Activated CD4-positive, CD25-positive, alpha-beta regulatory T cell treated with anti-CD3 and anti-CD28 coated beads, Interleukin-2, amount 50 U/mL, for 72 hours (primary cell): ENCODE measurements around the gene OGA.

Experiments used
- DNase-seq: peaks from one replicate; pipeline ENCODE4 v3.0.0; 2021

OGA gene

DNA sequence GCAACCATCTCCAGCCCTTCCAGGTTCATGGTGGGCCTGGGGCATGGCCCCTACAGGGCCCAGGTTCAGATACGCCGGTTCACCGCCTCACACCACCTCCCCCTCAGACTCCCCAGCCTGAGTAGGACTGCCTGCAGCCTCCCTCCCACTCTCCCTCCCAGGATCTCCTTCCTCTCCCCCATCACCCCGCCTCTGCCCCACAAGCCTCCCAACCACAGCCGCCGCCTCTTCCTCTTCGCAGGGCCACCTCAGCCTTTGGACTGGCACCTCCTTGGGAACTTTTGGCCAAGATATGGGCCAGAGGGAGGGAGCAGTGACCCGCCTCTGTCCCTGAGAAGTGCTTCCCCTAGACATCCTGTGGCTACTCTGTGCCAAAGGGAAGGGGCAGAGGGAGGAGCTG lies 16.1 kb upstream of the OGA start:
- no peak for DNase-seq

DNA sequence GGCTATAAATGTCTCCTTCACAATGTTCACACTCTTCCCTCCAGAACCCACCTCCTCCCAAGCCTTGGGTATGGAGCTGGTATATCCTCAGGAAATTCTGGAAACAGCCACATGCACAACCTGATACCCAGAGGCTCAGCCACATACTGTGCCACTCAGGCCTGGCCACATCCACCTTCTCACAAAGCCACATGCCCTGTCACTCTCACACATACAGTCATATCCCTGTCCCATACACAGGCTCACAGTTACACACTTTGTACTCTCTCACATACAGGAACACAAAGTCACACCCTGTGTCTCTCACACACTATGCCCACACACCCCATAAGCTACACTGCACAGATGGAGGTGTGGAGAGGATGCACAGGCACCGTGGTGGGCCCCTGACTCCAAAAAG lies 15.2 kb upstream of the OGA start:
- DNase-seq, result no peak

DNA sequence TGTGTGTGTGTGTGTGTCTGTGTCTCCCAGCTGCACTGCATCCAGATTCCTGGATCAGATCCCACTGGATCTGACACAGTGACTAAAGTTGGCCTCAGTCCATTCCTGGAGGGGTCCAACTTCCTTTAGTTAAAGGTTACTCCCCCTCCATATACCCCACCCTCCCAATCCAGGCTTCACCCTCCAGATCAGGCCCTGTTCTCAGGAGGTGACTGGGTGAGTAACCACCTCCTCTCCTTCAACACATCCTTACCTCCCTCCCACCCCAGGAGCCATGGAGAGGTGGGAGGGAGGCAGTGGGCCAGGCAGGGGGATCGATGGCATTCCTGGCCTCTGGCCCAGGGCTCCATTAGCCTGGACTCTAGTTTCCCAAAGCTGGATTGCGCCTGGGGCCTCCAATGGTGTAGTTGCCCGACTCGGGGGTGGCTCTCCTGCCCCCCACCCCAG lies 14.1 kb upstream of the OGA start:
- DNase-seq, result no peak

DNA sequence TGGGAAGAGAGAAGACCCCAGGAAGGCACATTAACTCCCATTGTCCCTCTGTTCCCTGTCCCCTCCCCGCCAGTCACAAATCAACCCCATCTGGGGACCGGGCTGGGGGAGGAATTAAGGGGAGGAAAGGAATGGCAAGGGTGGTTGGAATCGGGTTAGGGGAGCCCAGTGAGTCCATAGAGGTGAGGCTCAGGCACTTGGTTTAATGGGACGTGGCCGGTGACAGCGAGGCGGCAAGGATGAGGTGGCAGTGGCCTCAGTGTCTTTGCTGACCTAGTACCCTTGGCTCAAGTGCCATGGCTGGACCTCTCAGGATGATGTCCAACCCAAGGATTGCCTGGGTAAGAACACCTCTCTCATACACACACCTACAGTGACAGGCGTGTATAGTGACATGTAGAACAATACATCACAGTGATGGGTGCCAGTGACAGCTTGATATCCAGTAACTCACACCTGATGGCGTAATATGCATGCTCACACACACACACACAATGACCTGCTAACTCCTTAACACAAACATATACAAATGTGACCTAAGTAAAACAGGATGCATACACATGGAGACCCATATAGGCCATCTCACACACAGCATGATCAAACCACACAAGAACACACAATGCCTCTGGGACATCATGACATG lies 13.0 kb upstream of the OGA start:
- no peak for DNase-seq

DNA sequence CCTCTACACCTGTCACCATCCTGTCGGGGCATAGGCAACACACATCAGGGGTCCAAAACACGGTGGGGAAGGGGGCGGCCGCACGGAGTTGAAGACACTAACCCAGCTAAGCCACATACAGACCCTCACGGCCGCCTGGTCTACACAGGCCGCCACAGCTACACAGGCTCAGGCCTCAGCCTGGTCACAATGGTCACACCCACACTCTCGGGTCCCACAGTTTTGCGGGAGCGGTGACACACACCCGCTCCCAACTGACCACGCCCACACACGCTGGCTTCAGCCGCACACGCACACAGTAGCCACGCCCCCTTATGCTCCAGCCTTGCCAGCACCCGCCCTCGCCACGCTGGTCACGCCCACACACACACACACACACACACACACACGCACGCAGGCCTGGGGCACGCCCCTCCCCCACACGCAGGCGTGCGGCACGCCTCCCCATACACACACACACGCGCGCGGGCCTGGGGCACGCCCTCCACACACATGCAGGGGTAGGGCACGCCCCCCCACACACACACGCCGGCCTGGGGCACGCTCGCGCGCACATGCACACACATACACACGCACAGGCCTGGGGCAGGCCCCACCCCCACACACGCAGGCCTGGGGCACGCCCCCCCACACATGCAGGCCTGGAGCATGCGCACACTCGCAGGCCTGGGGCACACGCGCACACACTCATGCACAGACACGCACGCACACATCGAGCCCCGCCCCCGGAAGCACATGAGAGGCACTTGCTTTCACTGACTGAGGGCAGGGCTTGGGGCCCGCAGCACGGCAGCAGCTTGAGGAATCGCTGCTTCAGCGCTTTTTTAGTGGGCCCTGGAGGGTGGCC lies 12.3 kb upstream of the OGA start:
- peak; percentile 87 for DNase-seq

DNA sequence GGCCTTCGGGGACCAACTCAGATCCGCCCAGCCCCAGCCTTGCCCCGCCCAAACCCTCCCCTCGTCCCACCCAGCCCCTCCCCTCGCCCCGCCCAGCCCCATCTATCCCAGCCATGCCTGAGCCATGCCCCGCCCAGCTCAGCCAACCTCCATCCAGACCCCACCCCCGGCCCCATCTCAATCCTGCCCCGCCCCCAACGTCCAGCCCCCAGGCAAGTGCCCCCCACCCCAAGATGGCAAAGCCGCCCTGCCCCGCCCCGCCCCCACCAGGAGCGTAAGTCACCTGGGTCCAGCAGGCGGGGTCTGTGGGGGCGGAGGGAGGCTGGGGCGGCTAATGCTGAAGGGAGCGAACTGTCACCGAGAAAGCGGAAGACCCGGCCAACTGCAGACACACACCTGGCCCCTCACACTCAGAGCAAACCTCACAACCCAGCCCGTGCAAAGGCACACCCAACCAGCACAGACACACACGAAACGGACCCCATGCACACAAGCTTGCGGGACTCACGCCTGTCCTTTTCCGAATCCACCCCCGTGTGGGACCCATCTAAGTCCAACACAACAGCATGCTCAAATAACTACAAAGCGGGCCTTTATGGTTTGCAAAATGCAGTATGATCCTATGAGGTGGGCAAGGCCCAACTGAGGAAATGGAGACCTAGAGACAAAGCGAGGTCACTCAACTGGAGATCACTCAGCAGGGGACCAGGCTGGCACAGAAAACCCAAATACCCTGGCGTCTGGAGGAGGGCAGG lies 11.5 kb upstream of the OGA start:
- peak; percentile 59 for DNase-seq

DNA sequence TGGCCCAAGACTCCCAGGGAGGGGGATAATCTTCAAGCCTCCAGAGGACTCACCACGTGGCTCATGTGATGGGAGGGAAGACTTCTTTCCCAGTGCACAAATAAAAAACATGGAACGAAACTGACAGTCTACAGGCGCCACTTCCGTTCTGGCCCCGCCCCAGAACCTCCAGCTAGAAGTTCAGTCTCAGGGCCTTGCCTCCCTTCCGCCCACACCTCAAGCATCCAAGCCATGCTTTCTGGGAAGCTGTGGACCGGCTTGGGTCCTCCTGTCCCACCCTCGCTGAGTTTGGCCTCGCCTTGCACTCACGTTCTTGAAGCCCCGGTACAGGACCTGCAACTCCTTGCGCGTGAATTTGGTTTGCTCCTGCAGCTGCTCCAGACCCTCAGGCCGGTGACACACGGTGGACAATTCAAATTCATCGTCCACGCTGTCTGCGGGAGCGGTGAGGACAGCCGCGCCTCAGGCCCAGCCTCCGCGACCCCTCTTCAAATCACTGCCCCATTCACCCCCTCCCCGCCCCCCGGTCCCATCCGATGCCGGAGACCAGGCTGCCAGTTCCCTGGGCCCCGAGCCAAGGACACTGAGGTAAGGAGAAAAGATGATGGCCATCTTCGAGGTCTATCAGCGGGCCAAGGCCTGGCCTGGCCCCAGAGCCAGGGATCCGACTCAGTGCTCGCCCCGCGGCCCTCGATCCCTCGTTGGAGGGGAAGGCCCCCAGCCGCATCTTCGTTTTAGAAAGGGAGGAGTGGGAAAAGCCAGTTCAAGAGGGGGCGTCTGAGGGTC lies 10.7 kb upstream of the OGA start:
- no peak for DNase-seq

DNA sequence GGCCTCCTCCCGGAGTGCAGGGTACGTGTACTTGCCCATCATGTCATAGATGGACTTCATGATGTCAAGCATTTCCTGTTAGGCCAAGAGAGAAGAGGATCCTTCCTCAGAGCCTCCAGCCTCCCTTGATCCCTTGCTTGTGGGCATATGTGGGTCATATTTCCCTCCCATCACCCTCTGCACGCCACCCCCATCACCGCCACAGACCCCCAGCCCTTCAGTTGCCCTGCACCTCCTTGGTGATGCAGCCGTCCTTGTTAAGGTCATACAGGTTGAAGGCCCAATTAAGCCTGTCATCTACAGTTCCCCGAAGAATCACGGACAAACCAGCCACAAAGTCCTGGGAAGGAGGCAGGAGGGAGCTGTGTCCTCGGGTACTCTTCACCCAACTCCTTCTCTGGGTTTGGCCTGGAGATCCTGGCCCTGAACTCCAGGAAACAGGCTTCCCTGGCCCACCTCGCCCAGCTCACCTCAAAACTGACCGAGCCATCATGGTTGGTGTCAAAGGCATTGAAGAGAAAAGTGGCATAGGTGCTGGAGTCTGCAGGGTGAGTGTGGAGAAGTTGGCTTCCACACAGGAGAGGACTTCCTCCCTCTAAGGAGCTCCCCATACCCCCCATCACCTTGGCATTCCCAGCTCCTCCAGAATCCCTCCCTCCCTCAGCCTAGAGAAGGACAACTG lies 9.8 kb upstream of the OGA start:
- DNase-seq, result no peak

DNA sequence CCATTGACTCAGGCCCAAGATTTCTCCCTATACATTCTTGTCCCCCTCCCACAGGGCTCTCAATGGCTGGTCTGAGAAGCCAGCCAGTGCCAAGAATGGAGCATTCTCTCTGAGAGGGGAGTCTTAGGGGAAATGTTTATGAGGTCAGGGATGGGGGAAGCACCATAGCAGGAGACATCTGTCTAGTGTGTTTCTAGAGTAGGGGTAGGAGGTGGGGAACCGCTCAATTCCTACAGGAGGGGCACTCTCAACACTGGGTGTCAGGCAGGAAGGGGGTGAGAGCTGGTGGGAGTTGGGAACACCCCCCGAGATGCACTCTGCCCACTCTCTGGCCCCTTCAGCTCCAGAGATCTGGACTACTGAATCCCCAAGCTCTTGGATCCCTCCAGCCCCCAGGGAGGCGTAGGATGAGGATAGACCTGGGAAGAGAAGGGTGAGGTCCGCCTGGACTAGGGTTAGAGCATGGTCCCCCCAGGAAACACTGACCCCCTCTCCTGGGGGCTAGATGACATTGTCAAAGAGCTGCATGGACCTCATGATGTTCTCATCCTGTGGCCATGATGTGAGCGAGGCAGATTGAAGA lies 8.7 kb upstream of the OGA start:
- no peak for DNase-seq

DNA sequence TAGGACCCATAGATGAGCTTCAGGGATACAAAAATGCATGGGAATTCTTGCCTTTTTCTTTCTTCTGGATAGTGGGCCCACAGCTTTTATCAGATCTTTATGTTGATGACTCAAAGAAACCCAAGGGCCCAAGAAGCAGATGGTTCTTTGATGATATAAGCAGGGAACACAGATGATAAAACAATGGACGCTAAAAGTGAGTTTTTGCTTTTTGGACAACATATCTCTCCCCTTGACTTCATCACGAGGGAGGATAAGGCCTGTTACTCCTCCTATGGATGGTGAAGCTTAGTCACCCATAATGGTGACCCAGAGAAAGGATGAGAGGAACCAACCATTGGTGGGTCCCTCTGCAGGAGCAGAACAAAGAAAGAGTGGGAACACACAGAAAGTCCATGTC lies 6.5 kb upstream of the OGA start:
- no peak for DNase-seq

DNA sequence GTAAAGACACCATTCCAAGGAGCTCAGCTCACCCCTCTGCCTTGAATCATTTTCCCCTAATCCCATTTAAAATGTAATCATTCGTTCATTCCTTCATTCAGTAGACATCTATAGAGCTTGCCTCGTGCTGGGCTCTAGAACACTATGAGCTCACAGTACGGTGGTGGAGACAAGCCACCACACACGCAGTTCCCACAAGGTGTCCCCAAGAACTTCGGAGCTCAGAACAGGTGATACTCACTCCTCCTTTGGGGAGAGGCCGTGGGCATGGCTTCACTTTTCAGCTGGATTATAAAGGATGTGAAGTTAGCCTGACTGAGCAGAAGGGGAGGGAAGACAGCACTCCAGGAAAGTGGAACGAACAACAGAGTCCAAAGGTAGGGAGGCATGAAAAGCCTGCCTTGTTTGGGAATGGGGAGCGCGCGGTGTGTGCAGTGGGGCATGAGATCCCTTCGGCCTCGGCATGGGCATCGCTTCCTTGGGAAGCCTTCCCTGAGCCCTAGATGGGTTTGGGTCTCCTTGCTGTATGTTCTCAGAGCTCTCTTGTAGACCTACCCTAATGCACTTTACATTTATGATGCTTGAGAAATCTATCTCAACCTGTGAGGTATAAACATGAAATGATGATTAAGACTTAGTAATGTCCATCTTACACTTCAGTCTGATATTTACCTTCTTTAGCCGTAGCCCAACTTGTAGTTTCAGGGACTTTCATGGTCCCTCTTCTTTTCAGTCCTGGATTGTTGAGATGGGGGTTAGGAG lies 809 bp upstream of the OGA start:
- no peak for DNase-seq

DNA sequence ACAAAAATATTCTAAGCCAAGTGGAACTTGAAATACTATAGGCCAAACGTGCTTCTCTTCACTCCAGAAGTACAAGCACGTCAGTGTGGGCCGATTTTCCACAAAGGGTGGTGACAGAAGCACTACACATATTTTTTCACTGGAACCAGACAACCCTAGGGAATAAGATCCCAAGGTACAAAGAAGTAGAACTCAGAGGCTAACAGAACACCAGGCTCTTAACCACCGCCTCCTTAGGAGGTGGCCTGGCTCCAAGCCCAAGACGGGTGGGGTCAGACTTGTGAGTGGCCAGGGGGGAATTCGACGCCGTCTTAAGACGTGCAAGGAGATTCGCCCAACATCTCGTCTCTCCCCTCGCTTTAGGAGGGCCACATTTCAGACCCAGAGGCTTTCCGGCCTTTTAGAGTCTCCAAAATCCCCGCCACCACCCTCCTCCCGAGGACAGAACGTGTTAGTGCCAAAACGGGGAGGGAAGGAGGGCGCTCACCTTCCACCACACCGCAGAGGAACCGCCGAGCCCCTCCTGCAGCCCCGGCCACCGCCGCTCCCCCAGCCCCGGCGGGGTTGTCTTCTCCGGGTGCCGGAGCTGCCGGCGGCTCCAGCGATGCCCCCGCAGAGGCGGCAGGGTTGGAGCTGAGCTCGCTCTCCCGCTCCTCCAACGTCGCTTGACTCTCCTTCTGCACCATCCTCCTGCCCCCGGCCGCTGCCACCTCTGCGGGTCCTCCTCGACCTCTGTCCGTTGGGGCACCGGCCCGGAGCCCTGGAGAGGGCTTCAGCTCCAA lies 716 bp downstream of the OGA start:
- no peak for DNase-seq

DNA sequence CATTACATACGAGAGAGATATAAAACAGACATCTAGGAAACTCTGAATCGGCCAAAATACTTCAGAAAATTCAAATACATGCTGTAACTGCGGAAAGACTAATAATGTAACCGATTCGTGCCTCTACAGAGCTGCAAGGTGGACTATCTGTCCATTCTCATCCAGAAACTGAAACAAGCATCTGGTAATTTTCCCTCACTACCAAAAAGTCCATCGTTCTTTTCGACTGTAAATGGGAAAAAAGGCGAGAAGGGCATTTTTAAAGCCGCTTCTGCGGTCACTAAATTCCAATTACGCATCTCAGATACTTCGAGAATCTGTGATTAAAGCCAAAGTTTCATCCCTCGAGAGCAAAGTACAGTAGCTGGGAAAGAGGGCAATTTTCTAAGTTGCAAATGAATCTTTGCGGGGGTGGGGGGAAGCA lies 1.3 kb downstream of the OGA start:
- no peak for DNase-seq

DNA sequence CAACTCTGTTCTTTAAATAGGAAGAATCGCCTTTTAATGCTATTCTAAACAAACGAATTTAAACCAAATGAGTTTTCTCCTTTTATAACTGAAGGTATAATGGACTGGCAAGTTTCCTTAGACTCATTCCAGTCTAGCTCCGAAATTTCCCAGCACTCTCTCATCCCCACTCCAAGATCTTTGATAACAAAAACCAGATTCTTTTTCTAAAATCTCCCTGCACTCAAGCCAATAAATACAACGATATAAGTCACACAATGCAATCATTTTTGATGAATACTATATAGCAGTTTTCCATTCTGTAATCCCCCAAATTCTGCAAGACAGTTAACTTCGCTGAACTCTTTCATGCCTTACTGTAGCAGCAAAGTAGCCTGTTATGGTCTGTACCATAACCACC lies 1.9 kb downstream of the OGA start:
- DNase-seq, result no peak

DNA sequence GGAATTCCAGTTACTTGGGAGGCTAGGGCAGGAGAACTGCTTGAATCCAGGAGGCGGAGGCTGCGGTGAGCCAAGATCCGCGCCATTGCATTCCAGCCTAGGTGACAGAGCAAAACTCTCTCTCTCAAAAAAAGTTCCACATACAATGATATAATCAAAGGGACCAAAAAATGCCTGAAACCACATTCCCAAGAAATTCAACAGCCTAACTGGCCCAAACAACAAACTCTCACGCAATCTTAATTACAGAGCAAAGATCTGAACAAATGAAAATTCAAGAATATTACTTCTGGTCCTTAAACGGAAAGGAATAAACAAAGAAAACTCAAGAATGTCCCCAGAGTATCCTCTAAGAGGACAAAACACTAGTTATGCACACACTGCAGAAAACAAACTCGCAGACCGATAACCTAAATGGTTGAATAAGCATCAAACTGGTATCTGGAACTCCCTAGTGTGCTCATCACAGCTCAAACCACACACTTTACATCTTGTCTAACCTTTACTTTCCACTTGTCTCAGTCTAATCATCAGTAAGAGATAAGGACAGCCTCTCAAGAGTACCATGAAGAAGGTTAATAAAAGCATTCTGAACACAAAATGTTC lies 3.7 kb downstream of the OGA start:
- DNase-seq, result no peak

DNA sequence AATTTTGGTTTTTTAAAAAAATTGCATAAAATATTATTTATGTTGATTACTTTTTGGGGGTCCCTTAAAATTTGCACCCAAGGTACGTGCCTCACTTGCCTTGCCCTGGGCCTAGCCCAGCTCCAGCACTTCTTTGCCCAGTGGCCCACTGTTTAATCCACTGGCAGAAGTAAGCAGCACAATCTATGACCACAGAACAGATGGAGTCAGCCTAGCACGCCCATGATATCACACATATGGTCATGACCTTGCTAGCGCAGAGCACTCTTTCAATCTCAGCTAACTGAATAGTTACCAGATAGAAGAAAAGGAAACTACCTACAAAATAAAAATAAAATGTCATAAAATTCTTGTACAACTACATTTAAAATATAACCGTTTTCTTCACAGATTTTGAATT lies 5.6 kb downstream of the OGA start:
- no peak for DNase-seq

DNA sequence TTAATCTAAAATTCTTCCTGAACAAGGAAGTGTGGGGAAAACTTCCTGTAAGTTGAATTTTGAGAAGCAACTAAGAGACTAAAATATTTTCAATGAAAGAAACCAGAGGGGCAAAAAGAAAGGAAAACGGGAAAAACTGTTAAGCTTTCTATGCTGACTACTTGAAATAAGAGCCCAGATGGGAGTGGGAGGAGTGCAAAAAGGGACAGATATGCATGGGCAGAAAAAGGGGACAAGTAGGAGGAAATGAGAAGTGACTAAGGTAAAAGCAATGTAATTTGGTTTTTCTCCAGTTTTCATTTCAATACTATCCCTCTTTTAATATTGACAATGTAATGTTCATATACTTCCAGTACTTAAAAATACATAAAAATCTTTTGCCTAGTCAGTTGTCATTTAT lies 11.1 kb downstream of the OGA start:
- DNase-seq, result no peak

DNA sequence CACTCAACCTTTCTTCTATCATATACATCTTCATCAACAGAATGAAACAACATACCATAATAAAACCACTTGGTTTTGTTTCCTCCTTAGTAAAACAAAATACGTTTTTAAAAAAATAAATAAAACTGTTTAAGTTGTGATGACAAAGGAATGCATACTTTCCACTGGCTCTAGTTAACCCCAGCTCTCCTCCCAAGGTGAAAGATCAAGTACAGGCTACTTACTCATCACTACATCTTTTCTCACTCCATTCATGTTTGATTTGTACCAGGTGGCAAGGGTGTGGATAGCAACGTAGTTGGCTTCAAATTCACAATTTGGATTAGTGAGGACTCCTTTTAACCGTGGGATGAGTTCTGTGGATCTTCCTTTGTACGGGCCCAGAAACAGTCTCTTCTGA lies 14.7 kb downstream of the OGA start:
- no peak for DNase-seq

DNA sequence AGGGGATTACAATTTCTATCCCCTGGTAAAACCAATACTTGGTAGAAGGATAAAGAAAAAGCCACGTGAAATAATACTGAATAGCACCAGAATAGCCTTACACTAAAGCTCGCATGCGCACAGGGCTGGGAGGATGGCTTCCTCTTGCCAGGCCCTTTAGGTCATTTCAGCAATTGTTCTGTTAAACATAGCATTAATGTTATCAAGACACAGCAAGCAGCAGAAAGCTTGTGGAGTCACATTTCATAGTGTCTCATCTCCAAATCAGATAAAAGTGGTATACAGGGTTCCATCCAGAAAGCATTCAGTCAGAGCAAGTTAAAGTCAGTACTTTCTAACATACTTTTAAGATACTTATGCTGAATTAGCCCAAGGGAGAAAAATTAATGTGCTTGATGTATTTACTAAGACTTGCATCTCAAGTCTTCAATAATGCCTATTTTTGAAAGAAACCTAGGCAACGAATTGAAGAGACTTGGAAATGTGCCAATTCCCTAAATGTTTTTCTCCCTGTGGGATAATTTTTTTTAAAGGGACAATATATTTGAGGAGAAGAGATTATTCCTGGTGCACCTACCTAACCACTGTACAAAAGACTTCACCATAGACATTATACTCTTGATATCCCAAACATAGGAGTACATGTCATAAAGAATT lies 20.7 kb downstream of the OGA start:
- no peak for DNase-seq
